Measurements from ENCODE around the gene GALK2.

- TF ChIP-seq EZH2 (IDR thresholded peaks at IDR 0.05; ENCODE audit: low read depth) (no peak), CTCF (conservative IDR thresholded peaks at IDR 0.05) (no peak)
Measured at GRCh38 chr15:49306551-49306950, 136.5 kb downstream of the GALK2 start.
